Large intestine (tissue), 3 donors: ENCODE results near the gene RPAP3. TPM values are rescaled to one million over a fixed set of nuclear protein-coding genes. Genes with fewer than 3 reads are reported as not detected.

ENCODE experiments used
- DNase-seq, 2 donors: peaks; one replicate each; pipeline versions ENCODE4 v3.0.0 to v3.0.0-alpha.2; 2013
- H3K27ac ChIP-seq: one replicate; pipeline ENCODE4 v1.5.1; 2013; ENCODE audit warnings: low read length
- H3K27me3 ChIP-seq: 2 replicates; pipeline ENCODE4 v1.6.1; 2013; ENCODE audit warnings: low read length; ENCODE audit not compliant: control insufficient read depth, insufficient read depth
- H3K36me3 ChIP-seq: 2 replicates; pipeline ENCODE4 v1.6.1; 2013; ENCODE audit warnings: low read length; ENCODE audit not compliant: control insufficient read depth, insufficient read depth
- H3K4me1 ChIP-seq: one replicate; pipeline ENCODE4 v1.6.1; 2013; ENCODE audit warnings: low read length; ENCODE audit not compliant: control insufficient read depth, insufficient read depth
- H3K4me3 ChIP-seq: one replicate; pipeline ENCODE4 v1.5.1; 2013; ENCODE audit warnings: low read length
- H3K9me3 ChIP-seq: one replicate; pipeline ENCODE4 v1.6.1; 2013; ENCODE audit warnings: mild to moderate bottlenecking, low read depth, low read length, moderate library complexity; ENCODE audit not compliant: control insufficient read depth
- WGBS: methylation state at CpG from one replicate; pipeline ENCODE4 v1.1.5; 2013; ENCODE audit warnings: low lambda C conversion rate; ENCODE audit not compliant: insufficient coverage; 5-methylcytosine and 5-hydroxymethylcytosine counted together
- polyA plus RNA-seq: library from polyadenylated mRNA; unstranded; fragments of 120-200 nt; gene quantifications from one replicate; pipeline ENCODE4 v1.2.1, GENCODE V29; 2013

RPAP3 gene
- polyA plus RNA-seq, 1 donor, result 26.0 TPM

DNA sequence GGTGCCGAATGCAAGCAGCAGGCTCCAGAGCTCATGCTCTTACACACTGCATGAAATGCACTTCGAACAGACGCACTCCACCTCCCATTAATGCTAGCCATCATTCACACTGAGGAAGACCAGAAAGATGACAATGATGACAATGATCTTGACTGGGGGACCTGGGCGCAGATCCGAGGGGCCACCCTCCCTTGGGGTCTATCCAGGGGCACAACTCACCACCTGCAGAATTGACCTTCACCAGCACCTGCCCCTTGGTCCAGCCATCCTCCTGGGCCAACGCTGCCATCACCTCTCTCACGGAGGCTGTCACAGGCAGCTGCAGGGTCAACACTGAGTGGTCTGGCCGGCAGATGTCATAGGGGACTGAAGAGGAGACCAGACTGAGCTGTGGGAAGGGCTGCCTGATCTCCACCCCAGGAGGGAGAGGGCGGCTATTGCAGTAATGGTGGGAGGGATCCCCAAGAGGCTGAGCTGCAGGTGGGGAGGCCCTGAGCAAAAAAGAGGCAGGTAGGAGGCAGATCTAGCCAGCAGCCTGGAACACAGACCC, 37.6 kb upstream of the RPAP3 start:
- Histone ChIP-seq H3K4me3 (no peak overlapping the region), H3K36me3 (no peaks in the 10 kb centered on the region), H3K4me1 (peaks cover 8% of the 10 kb centered on the region), H3K27ac (no peak overlapping the region), H3K27me3 (no peaks in the 10 kb centered on the region), H3K9me3 (no peaks in the 10 kb centered on the region)
- no CpG with 5 or more reads among the region's 9 CpGs for WGBS
- no peak for DNase-seq

DNA sequence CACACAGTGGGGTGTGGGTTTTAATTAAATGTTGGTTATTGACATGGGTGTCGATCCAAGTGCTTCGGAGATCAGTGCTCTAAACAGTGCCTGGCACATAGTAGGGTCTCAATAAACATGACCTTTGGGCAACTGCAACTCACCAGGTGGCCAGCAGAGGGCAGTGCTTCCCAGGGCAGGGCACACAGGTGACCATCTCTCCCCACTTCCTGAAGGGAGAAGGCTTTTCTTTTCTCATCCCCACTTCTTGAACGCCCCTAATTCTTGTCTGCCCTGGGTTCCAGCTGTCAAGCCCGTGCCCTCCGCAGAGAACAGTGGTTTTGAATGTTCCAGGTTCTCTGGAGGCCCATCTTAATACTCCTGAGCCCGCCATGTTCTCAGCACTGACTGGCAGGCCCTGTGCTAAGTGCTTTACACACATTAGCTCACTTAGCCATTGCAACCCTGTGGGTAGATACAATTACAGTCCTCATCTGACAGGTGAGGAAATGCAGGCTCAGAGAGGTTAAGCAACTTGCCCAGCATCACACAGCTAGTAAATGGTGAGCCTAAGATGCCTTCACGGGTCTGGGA, 36.5 kb upstream of the RPAP3 start:
- H3K4me3 ChIP-seq, result no peak overlapping the region
- no peaks in the 10 kb centered on the region for H3K27me3 ChIP-seq
- DNase-seq, result peak in 1 of 2 donors; percentile 31
- H3K9me3 ChIP-seq, result no peaks in the 10 kb centered on the region
- no peak overlapping the region for H3K27ac ChIP-seq
- H3K36me3 ChIP-seq, result no peaks in the 10 kb centered on the region
- WGBS, result no CpG with 5 or more reads among the region's 7 CpGs
- peaks cover 8% of the 10 kb centered on the region for H3K4me1 ChIP-seq

DNA sequence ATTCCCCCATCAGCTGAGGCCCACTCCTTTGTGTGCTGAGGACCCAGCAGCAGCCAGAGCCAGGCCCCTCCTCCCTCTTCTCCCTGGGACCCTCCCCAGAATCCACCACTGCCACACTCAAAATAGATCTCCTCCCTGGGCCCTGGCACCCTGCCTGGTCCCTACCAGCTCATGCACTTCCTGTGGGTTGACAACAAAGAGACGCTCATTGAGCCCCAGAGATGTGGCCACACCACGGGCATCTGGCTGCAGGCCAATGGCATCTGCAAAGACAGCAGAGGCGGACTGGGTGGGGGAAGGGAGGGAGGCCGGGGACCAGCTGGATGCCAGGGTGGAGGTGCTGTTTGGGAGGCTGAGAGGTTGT, 35.5 kb upstream of the RPAP3 start:
- H3K9me3 ChIP-seq, result no peaks in the 10 kb centered on the region
- no peaks in the 10 kb centered on the region for H3K36me3 ChIP-seq
- H3K4me3 ChIP-seq, result no peak overlapping the region
- DNase-seq, result peak; percentile 37 to 38
- no peak overlapping the region for H3K27ac ChIP-seq
- no CpG with 5 or more reads among the region's 4 CpGs for whole genome bisulfite sequencing
- peaks cover 4% of the 10 kb centered on the region for H3K4me1 ChIP-seq
- H3K27me3 ChIP-seq, result no peaks in the 10 kb centered on the region

DNA sequence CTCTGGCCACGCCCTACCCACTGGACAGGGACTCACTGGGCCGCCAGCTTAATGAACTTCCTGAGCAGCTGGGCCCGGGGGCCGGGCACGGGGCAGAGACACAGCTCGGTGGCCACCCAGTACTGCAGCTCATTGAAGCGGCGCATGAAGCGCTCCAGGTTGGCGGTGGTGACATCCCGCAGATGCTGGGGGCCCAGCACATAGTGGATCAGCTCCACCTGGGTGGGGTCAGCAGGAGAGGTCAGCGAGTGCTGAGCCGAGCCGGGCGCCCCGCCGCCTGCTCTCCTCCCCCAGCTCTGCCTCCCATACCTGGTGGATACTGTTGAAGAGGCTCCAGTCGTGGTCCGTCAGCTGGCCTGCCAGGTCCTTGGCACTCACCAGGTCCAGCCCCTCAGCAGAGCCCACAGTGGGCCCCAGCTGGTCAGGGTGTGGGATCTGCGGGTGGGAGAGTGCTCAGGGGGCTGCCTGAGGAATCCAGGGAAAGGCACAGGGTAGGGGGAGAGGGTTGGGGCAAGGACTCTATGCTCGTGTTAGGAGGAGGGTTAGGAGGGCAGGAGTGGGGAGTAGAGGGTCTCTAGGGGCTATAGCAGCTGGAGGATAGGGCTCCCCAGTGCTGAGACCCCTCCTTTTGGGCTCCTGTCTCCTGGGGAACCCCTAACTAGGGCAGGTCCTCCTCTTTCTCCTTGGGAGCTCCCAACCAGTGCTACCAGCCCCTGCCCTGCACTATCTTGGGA, 34.9 kb upstream of the RPAP3 start:
- Histone ChIP-seq H3K27ac (no peak overlapping the region), H3K4me3 (no peak overlapping the region), H3K36me3 (no peaks in the 10 kb centered on the region), H3K27me3 (no peaks in the 10 kb centered on the region), H3K4me1 (peaks cover 1% of the 10 kb centered on the region), H3K9me3 (no peaks in the 10 kb centered on the region)
- WGBS, result no CpG with 5 or more reads among the region's 21 CpGs
- no peak for DNase-seq

DNA sequence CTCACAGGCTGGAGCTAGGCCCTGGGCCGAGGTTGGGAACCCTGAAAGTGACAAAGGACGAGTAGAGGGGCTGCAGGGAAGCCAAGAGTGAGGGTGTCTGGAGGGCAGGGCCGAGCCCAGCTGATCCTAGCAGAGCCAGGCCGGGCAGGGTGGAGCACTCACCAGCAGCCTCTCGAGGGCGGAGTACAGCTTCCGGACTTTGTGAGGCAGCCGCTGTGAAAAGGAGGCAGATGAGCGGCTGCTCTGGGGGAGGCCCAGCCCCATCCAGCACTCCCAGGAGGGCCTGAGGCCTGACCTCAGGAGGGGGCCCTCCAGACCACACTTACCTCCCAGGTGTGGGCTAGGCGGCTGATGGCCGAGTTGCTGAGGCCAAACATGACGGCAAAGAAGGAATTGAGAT, 34.1 kb upstream of the RPAP3 start:
- H3K27ac ChIP-seq, result no peak overlapping the region

DNA sequence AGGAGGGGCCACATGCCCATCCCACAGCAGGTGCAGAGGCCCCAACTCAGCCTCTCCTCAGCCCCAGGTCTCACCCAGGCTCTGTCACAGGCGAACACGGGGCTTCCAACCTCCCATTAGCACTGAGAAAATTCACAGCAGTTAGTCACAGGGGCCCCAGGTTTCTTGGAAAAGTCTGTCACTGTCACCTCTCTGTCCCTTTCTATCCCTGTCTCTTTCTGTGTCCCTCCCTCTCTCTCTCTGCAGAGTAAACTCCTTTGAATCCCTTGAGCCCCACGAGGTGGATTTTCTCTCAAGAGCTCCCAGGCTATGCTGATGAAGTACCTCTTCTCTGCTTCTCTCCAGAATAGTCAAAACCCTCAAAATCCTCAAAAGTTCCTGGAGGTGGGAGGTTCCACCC, 33.5 kb upstream of the RPAP3 start:
- Histone ChIP-seq H3K4me3 (no peak overlapping the region), H3K27me3 (no peaks in the 10 kb centered on the region), H3K27ac (no peak overlapping the region), H3K4me1 (peaks cover 7% of the 10 kb centered on the region), H3K36me3 (no peaks in the 10 kb centered on the region), H3K9me3 (no peaks in the 10 kb centered on the region)
- no peak for DNase-seq
- 60% methylated on average over 3 of the region's 3 CpGs for WGBS

More for the DNA sequence above, 34.1 kb upstream of the RPAP3 start:
- Histone ChIP-seq H3K9me3 (no peaks in the 10 kb centered on the region), H3K4me1 (peaks cover 7% of the 10 kb centered on the region), H3K4me3 (no peak overlapping the region), H3K36me3 (no peaks in the 10 kb centered on the region), H3K27me3 (no peaks in the 10 kb centered on the region)
- WGBS, result no CpG with 5 or more reads among the region's 12 CpGs
- DNase-seq, result peak in 1 of 2 donors; percentile 56

DNA sequence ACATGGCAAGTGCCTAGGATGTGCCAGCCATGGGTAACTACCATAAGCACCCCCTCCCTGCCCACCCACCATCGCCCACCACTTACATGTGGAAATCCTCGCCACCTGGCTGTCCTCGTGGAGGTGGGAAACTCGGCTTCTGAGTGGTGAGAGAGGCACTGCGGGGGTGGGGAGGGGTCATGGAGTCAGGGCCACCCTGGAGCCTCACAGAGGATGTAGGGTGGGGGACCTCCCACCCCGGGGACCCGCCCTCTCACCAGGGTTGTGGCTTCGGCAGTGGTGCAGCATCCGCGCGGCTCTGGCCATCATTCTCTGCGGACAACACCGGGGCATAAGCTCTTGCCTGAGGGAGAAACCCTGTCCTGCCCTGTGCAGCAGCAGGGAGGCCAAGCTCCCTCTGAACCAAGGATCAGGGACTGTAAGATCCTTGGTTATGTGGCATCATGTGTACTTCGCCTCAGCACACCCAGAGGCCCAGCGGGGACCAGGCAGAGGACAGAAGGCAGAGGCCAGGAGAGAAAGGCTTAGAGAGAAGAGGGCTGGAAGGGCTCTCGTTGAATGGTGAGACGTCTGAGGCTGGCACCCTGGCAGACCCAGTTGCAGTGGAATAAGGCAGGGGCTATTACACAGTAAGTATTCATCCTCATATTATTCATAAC, 32.2 kb upstream of the RPAP3 start:
- H3K9me3 ChIP-seq, result no peaks in the 10 kb centered on the region
- WGBS, result no CpG with 5 or more reads among the region's 17 CpGs
- H3K4me1 ChIP-seq, result peaks cover 7% of the 10 kb centered on the region
- peak; percentile 43 to 73 for DNase-seq
- no peak overlapping the region for H3K27ac ChIP-seq
- H3K27me3 ChIP-seq, result no peaks in the 10 kb centered on the region
- H3K36me3 ChIP-seq, result no peaks in the 10 kb centered on the region
- no peak overlapping the region for H3K4me3 ChIP-seq

DNA sequence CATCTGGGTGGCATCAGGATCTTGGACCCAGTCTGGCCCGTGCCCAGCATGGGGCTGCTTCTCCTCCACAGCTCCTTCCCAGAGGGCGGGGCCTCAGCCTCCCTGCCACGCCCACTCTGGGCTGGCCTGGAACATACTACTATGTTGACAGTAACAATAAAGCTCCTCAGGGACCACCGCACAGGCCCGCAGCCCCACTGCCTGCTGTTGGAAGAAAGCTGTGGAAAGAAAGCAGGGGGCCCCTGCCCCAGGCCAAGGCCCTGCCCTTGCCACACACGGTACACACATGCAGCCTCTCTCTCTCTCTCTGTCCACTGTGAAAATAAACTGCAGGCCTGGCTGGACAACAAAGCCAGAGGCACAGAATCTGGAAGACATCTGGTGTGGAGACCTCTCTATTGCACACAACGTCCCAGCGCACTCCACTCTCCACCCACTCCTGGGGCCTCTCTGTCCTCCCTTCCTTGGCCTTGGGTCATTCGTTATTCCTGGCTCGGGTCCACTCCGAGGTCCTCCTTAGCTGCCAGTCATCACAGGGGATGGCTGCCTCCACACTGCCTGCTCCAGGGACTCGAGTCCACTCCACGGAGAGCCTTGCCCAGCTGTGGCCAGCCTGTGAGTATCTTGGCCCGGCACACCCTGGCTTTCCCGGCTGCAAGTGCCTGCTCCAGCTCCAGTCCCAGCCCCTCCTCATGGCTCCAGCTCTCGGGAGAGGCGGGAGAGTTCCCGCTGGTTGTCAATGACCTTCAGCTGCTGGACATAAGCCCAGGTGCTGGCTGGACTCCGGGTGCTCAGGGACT, 31.2 kb upstream of the RPAP3 start:
- Histone ChIP-seq H3K27ac (peak overlapping the region; percentile 51), H3K4me1 (peaks cover 7% of the 10 kb centered on the region), H3K36me3 (no peaks in the 10 kb centered on the region), H3K9me3 (no peaks in the 10 kb centered on the region), H3K4me3 (no peak overlapping the region), H3K27me3 (no peaks in the 10 kb centered on the region)
- DNase-seq, result peak; percentile 40 to 48
- WGBS, result no CpG with 5 or more reads among the region's 19 CpGs

DNA sequence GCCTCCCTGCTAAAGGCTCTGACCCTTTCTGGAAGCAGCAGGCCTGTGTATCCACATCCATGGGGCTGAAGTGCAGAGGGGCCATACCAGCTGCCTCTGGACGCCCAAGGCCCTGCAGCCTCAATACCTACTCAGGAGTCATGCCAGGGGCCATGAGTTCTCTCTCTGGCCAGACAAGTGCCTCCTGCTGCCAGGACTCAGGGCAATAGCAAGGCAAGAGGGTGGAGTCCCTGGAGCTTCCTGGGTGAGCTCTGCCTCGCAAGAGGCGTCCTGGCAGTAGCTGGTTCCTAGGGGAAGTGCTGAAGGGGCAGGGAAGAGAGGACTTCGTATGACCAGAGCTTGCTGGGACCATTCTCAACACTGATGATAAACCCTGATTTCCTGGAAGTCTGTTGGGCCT, 30.4 kb upstream of the RPAP3 start:
- WGBS, result no CpG with 5 or more reads among the region's 4 CpGs
- H3K4me3 ChIP-seq, result no peak overlapping the region

DNA sequence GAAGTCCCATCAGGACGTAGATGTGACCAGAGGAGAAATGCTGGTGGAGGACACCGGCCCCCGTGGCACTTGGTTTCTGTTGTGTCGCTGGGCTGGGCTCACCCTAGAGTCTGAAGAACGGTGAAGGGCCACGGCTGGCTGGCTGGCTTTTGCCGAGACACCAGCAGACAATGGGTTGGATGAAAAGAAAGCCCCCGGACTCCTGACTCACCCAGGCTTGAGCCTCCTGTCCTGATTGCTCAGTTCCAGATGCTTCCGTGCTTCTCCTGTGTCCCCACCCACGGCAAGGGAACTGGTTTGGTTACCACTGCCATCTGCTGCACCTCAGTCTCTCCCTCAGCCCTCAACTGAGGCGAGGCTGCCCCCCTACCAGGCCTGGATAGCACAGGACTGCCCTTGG, 29.8 kb upstream of the RPAP3 start:
- Histone ChIP-seq H3K27ac (no peak overlapping the region), H3K4me3 (no peak overlapping the region), H3K36me3 (no peaks in the 10 kb centered on the region), H3K27me3 (no peaks in the 10 kb centered on the region), H3K9me3 (no peaks in the 10 kb centered on the region), H3K4me1 (peaks cover 7% of the 10 kb centered on the region)
- WGBS, result no CpG with 5 or more reads among the region's 11 CpGs
- DNase-seq, result no peak

More for the DNA sequence above, 30.4 kb upstream of the RPAP3 start:
- no peaks in the 10 kb centered on the region for H3K27me3 ChIP-seq
- no peak for DNase-seq
- no peak overlapping the region for H3K27ac ChIP-seq
- peaks cover 7% of the 10 kb centered on the region for H3K4me1 ChIP-seq
- H3K36me3 ChIP-seq, result no peaks in the 10 kb centered on the region
- no peaks in the 10 kb centered on the region for H3K9me3 ChIP-seq
